ENCODE results near the gene ENPP6.

The ENPP6 gene

DNA sequence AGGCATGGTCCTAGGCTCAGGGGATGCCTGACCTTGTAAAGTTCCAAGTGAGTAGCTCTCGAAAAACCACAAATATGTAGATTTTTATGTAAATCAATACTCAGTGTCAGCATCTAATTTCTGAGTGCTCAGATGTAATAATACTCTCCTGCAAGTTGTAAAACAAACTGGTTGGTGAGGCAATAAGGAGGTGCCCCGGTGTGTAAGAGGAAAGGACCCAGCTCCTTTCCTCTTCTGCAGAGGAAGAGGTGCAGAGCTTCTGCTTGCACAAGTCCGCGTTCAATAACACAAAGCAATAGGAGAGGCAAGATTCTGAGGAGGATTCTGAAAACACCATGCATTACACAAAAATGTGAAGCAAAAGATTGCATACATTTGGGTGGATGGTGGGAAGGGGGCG is 43.6 kb upstream of the ENPP6 start:
- H3K4me3 ChIP-seq (ENCODE audit: low read length) = no peak overlapping the region
- TF ChIP-seq, protein P1, sequence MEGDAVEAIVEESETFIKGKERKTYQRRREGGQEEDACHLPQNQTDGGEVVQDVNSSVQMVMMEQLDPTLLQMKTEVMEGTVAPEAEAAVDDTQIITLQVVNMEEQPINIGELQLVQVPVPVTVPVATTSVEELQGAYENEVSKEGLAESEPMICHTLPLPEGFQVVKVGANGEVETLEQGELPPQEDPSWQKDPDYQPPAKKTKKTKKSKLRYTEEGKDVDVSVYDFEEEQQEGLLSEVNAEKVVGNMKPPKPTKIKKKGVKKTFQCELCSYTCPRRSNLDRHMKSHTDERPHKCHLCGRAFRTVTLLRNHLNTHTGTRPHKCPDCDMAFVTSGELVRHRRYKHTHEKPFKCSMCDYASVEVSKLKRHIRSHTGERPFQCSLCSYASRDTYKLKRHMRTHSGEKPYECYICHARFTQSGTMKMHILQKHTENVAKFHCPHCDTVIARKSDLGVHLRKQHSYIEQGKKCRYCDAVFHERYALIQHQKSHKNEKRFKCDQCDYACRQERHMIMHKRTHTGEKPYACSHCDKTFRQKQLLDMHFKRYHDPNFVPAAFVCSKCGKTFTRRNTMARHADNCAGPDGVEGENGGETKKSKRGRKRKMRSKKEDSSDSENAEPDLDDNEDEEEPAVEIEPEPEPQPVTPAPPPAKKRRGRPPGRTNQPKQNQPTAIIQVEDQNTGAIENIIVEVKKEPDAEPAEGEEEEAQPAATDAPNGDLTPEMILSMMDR (conservative IDR thresholded peaks at IDR 0.05; ENCODE audit: low read length) = no peak
- DNase-seq (ENCODE audit: low read depth) = no peak

DNA sequence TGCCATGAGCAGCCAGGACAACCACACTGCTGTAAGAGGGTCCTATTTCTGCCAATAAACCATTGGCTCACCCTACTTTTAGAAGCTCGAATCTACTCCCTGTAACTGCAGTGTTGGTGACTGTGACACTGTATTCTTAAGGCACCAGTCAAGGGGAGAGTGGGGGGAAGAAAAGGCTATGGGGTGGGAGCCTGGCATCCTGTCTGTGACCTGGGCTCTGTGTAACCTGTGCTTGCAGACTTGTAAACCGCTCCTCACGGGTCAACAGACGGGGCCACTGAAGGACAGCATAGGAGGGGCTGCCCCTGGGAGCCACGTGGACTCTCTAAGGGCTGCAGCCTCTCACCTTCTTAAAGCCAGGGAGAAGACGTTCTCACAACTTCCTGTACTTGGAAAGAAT is 42.2 kb upstream of the ENPP6 start:
- no peak overlapping the region for H3K4me3 ChIP-seq (ENCODE audit: low read length)
- no peak for DNase-seq (ENCODE audit: low read depth)
- TF ChIP-seq, protein P1 (conservative IDR thresholded peaks at IDR 0.05; ENCODE audit: low read length) = no peak

DNA sequence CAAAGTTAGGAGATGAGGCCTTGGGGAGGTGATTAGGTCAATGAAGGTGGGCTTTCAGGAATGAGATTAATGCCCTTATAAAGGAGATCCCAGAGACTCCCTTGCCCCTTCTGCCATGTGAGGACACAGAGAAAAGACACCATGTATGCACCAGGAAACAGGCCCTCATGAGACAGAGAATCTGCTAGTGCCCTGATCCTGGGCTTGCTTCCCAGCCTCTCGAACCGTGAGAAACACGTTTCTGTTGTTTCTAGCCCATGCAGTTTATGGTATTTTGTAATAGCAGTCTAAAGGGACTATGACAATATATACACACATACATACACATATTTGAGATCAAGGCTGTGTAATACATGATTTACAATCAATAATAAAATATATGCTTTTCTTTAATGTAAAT is 41.4 kb upstream of the ENPP6 start:
- TF ChIP-seq, protein P1 (conservative IDR thresholded peaks at IDR 0.05; ENCODE audit: low read length) = no peak
- H3K4me3 ChIP-seq (ENCODE audit: low read length) = no peak overlapping the region
- DNase-seq (ENCODE audit: low read depth) = no peak

DNA sequence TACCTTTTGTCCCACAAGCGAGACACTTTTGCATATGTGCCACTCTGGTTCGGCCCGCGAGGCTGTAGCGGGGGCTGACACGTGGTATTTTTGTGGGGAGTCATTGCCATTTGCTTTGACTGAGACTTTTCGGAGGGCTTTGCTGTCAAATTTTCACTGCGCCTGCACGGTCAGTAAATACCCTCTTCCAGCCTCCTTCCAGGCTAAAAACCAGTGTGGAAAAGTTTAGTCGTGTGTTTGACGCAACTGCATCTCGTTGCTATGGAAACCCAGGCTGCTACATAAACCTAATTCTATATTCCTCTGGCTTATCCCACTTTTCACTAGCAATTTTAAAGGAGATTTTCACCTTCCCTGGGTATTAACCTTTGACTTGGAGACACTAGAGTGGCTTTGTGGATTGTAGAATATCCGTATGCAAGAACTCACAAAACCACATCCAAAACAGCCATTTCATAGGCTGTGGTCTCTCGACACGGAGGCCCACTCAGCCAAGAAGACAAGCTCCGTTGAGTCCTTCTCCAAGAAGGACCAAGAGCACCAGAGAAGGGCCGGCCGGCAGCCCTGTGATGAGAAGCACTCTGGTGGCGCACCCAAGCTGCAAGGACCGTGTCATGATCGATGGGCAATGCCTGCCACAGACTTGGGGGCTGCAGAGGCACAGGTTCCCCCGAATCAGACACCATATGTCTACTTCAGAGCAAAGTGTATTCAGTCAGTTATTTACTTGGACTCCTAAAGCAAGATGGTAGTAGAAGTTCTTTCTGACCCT is 38.4 kb upstream of the ENPP6 start:
- TF ChIP-seq, protein P1 (conservative IDR thresholded peaks at IDR 0.05; ENCODE audit: low read length) = no peak
- DNase-seq (ENCODE audit: low read depth) = no peak
- H3K4me3 ChIP-seq (ENCODE audit: low read length) = no peak overlapping the region

DNA sequence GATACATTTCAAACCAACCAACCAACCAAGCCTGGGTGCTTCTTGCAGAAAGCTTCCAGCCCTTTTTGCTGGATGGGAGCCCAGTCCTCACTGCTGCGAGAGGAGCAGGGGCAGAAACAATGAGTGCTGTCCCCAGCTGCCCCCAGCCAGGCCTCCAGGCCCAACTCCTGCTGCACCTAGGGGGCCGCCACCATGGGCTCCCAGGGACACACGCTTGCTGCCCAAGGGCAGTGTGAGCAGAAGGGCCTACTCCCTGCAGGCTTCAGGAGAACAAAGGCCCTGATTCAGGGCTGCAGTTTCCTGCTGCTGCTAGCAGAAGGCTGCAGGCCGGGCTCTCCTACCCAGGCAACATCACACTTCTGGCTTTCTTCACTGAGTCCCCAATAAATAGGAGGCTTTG is 37.7 kb upstream of the ENPP6 start:
- TF ChIP-seq, protein P1 (conservative IDR thresholded peaks at IDR 0.05; ENCODE audit: low read length) = no peak
- DNase-seq (ENCODE audit: low read depth) = no peak
- H3K4me3 ChIP-seq (ENCODE audit: low read length) = no peak overlapping the region

DNA sequence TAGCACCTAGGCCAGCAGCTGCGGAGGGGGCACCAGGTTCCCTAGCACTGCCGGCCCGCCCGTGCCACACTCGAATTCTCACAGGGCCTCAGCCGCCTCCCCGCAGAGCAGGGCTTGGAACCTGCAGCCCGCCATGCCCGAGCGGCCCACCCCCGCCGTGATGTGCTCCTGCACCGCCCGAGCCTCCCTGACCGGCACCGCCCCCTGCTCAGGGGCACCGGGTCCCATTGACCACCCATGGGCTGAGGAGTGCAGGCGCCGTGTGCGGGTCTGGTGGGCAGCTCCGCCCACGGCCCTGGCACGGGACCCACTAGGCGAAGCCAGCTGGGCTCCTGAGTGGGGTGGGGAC is 35.4 kb upstream of the ENPP6 start:
- no peak for DNase-seq (ENCODE audit: low read depth)
- TF ChIP-seq, protein P1 (conservative IDR thresholded peaks at IDR 0.05; ENCODE audit: low read length) = no peak
- H3K4me3 ChIP-seq (ENCODE audit: low read length) = no peak overlapping the region
